ENCODE measurements around the gene IL1RAPL1. TPM values are rescaled to one million over a fixed set of nuclear protein-coding genes. Genes with fewer than 3 reads are reported as not detected.

Gene IL1RAPL1
- total and polyA plus RNA-seq, 9 of the 15 experiments (the other 6 are each of a cell fraction or from before 2014, with no cell fraction given) = 0.04 to 0.07 (median 0.04) TPM; not detected in 6

GRCh38 chrX:28610746-28611145 lies 23.5 kb downstream of the IL1RAPL1 start:
- Histone ChIP-seq H3K36me3 (ENCODE audit: control insufficient read depth, insufficient read depth, low read length) (no peaks in the 10 kb centered on the region), H3K79me2 (ENCODE audit: control insufficient read depth, insufficient read depth, low read length) (no peaks in the 10 kb centered on the region), H3K4me3 (no peak overlapping the region), H3K27me3 (ENCODE audit: control insufficient read depth in 2 of 2, insufficient read depth in 2 of 2, low read length in 2 of 2) (no peaks in the 10 kb centered on the region), H4K20me1 (replicated peaks; ENCODE audit: control insufficient read depth, insufficient read depth, low read length) (no peaks in the 10 kb centered on the region), H2AFZ (ENCODE audit: low read depth, low read length) (no peak overlapping the region), H3K9me3 (replicated peaks; ENCODE audit: control insufficient read depth, insufficient read depth, low read depth, low read length) (no peaks in the 10 kb centered on the region), H3K4me2 (ENCODE audit: insufficient read depth, low read length) (no peak overlapping the region), H3K9me1 (ENCODE audit: control insufficient read depth, insufficient read depth, low read length) (no peaks in the 10 kb centered on the region), H3K9ac (ENCODE audit: insufficient read depth in 1 of 2, low read depth in 2 of 2, low read length in 2 of 2) (no peak overlapping the region), H3K27ac (ENCODE audit: extremely low read depth, low read depth, low read length) (no peak overlapping the region), H3K4me1 (replicated peaks in 1 of 2; ENCODE audit: control insufficient read depth in 2 of 2, insufficient read depth in 2 of 2, low read length in 2 of 2) (no peaks in the 10 kb centered on the region)
- TF ChIP-seq GMEB1 (CRISPR knock-in tag; IDR thresholded peaks at IDR 0.05) = no peak
- no TSS peak for BruUV-seq (replicated peaks)
- WGBS (ENCODE audit: insufficient coverage, low coverage, missing lambda C conversion rate) = 10% methylated on average over 2 of the region's 4 CpGs
- DNase-seq (ENCODE audit: extremely low read depth in 1 of 4, low spot score in 3 of 4) (no peak), ATAC-seq (no peak), FAIRE-seq (no peak)
- intact Hi-C loops (cut with micrococcal nuclease) (no loop called here), in situ Hi-C loops (cut with MboI) (no loop called here)
- ChIA-PET POLR2A (no interaction called here), CTCF (ENCODE audit: low intra/inter-chr PET ratio) (no interaction called here)

GRCh38 chrX:28613558-28613957 lies 26.3 kb downstream of the IL1RAPL1 start:
- Histone ChIP-seq H3K4me2 (ENCODE audit: insufficient read depth, low read length) (no peak overlapping the region), H4K20me1 (replicated peaks; ENCODE audit: control insufficient read depth, insufficient read depth, low read length) (no peaks in the 10 kb centered on the region), H3K36me3 (ENCODE audit: control insufficient read depth, insufficient read depth, low read length) (no peaks in the 10 kb centered on the region), H2AFZ (ENCODE audit: low read depth, low read length) (no peak overlapping the region), H3K27me3 (ENCODE audit: control insufficient read depth in 2 of 2, insufficient read depth in 2 of 2, low read length in 2 of 2) (no peaks in the 10 kb centered on the region), H3K9me3 (replicated peaks; ENCODE audit: control insufficient read depth, insufficient read depth, low read depth, low read length) (no peaks in the 10 kb centered on the region), H3K79me2 (ENCODE audit: control insufficient read depth, insufficient read depth, low read length) (no peaks in the 10 kb centered on the region), H3K9ac (ENCODE audit: insufficient read depth in 1 of 2, low read depth in 2 of 2, low read length in 2 of 2) (no peak overlapping the region), H3K9me1 (ENCODE audit: control insufficient read depth, insufficient read depth, low read length) (no peaks in the 10 kb centered on the region), H3K27ac (ENCODE audit: extremely low read depth, low read depth, low read length) (no peak overlapping the region), H3K4me3 (no peak overlapping the region), H3K4me1 (replicated peaks in 1 of 2; ENCODE audit: control insufficient read depth in 2 of 2, insufficient read depth in 2 of 2, low read length in 2 of 2) (no peaks in the 10 kb centered on the region)
- no CpG with 5 or more reads among the region's 1 CpG for WGBS (ENCODE audit: insufficient coverage, low coverage, missing lambda C conversion rate)
- DNase-seq (ENCODE audit: extremely low read depth in 1 of 4, low spot score in 3 of 4) (no peak), ATAC-seq (no peak), FAIRE-seq (no peak)
- BruUV-seq (replicated peaks) = no TSS peak
- POLR2A ChIA-PET = no interaction called here
- in situ Hi-C loops (cut with MboI) = no loop called here
- intact Hi-C loops (cut with micrococcal nuclease) = no loop called here
- CTCF ChIA-PET (ENCODE audit: low intra/inter-chr PET ratio) = no interaction called here
- no peak for TF ChIP-seq BACH1 (tag; IDR thresholded peaks at IDR 0.05)
- no peak for TF ChIP-seq TRIM28 (IDR thresholded peaks at IDR 0.05)
- TF ChIP-seq TCF7L2 (IDR thresholded peaks at IDR 0.05; ENCODE audit: low read depth, low read length) = no peak
- no peak for TF ChIP-seq ZNF134 (CRISPR knock-in tag; conservative IDR thresholded peaks at IDR 0.05)
- TF ChIP-seq NR2C2 (CRISPR knock-in tag; IDR thresholded peaks at IDR 0.05) = no peak
- no peak for TF ChIP-seq NR2C2 (tag; IDR thresholded peaks at IDR 0.05)
- TF ChIP-seq GABPB2 (CRISPR knock-in tag; conservative IDR thresholded peaks at IDR 0.05) = no peak
- no peak for TF ChIP-seq WHSC1 (IDR thresholded peaks at IDR 0.05; ENCODE audit: low read length)
- TF ChIP-seq SIRT6 (IDR thresholded peaks at IDR 0.05; ENCODE audit: low read depth, low read length) = no peak
- TF ChIP-seq TFE3 (CRISPR knock-in tag; IDR thresholded peaks at IDR 0.05) = no peak
- TF ChIP-seq PATZ1 (CRISPR knock-in tag; IDR thresholded peaks at IDR 0.05; ENCODE audit: borderline replicate concordance) = no peak
- no peak for TF ChIP-seq PTBP1 (IDR thresholded peaks at IDR 0.05; ENCODE audit: low read depth, low read length)

Data from K562 (cell line).